Loucy (cell line): ENCODE data around the gene KLKB1.

ENCODE experiments used
- H2AFZ ChIP-seq: fragments of 200-600 bp; sonication (generic); 2 replicates; pipeline ENCODE4 v1.6.0; 2016; ENCODE audit warnings: antibody characterized with exemption, mild to moderate bottlenecking, low read length, moderate library complexity
- H3F3A ChIP-seq: fragments of 200-600 bp; 2 replicates; pipeline ENCODE4 v1.6.0; 2016; ENCODE audit warnings: antibody characterized with exemption, low read depth, mild to moderate bottlenecking
- H3K27me3 ChIP-seq: fragments of 200-600 bp; sonication (generic); 2 replicates; pipeline ENCODE4 v1.6.1; 2014; ENCODE audit warnings: low read length, mild to moderate bottlenecking; ENCODE audit not compliant: insufficient read depth, poor library complexity, severe bottlenecking
- H3K36me3 ChIP-seq: fragments of 200-600 bp; sonication (generic); 2 replicates; pipeline ENCODE4 v1.6.1; 2016; ENCODE audit warnings: low read length; ENCODE audit not compliant: insufficient read depth
- H3K4me1 ChIP-seq: fragments of 200-600 bp; sonication (generic); 2 replicates; pipeline ENCODE4 v1.5.1; 2014; ENCODE audit warnings: low read length, mild to moderate bottlenecking; ENCODE audit not compliant: insufficient read depth, poor library complexity, severe bottlenecking
- H3K4me2 ChIP-seq: fragments of 200-600 bp; sonication (generic); 2 replicates; pipeline ENCODE4 v1.6.0; 2014; ENCODE audit warnings: antibody characterized with exemption, low read length, low read depth, mild to moderate bottlenecking; ENCODE audit not compliant: poor library complexity, severe bottlenecking
- H3K4me3 ChIP-seq: fragments of 200-600 bp; sonication (generic); 2 replicates; pipeline ENCODE4 v1.5.1; 2014; ENCODE audit warnings: low read length, mild to moderate bottlenecking, mixed read lengths; ENCODE audit not compliant: poor library complexity, severe bottlenecking
- H3K79me2 ChIP-seq: fragments of 200-600 bp; sonication (generic); 2 replicates; pipeline ENCODE4 v1.6.1; 2014; ENCODE audit warnings: low read length; ENCODE audit not compliant: insufficient read depth
- H3K9ac ChIP-seq: fragments of 200-600 bp; sonication (generic); 2 replicates; pipeline ENCODE4 v1.6.0; 2014; ENCODE audit warnings: mild to moderate bottlenecking, low read depth, low read length, moderate library complexity; ENCODE audit not compliant: poor library complexity, severe bottlenecking
- H3K9me2 ChIP-seq: fragments of 200-600 bp; sonication (generic); replicated peaks from 2 replicates; pipeline ENCODE4 v1.6.1; 2016; ENCODE audit warnings: low read depth, low read length, mixed read lengths
- H3K9me3 ChIP-seq: fragments of 200-600 bp; sonication (generic); 2 replicates; pipeline ENCODE4 v1.6.1; 2014; ENCODE audit warnings: mild to moderate bottlenecking, antibody characterized with exemption, low read length, low read depth; ENCODE audit not compliant: insufficient read depth
- H4K20me1 ChIP-seq: fragments of 200-600 bp; sonication (generic); 2 replicates; pipeline ENCODE4 v1.6.0; 2014; ENCODE audit warnings: antibody characterized with exemption, low read length, mild to moderate bottlenecking; ENCODE audit not compliant: insufficient read depth, poor library complexity, severe bottlenecking
- EZH2phosphoT487 ChIP-seq: fragments of 200-600 bp; IDR thresholded peaks from 2 replicates; pipeline ENCODE4 v1.6.1; 2018; ENCODE audit warnings: antibody characterized with exemption, mild to moderate bottlenecking, moderate library complexity, borderline replicate concordance
- TF ChIP-seq, protein P1 (sequence below): fragments of 200-600 bp; sonication (generic); conservative IDR thresholded peaks from 2 replicates; pipeline ENCODE4 v1.5.1; 2014; ENCODE audit warnings: mild to moderate bottlenecking, antibody characterized with exemption, low read length

Gene KLKB1

DNA sequence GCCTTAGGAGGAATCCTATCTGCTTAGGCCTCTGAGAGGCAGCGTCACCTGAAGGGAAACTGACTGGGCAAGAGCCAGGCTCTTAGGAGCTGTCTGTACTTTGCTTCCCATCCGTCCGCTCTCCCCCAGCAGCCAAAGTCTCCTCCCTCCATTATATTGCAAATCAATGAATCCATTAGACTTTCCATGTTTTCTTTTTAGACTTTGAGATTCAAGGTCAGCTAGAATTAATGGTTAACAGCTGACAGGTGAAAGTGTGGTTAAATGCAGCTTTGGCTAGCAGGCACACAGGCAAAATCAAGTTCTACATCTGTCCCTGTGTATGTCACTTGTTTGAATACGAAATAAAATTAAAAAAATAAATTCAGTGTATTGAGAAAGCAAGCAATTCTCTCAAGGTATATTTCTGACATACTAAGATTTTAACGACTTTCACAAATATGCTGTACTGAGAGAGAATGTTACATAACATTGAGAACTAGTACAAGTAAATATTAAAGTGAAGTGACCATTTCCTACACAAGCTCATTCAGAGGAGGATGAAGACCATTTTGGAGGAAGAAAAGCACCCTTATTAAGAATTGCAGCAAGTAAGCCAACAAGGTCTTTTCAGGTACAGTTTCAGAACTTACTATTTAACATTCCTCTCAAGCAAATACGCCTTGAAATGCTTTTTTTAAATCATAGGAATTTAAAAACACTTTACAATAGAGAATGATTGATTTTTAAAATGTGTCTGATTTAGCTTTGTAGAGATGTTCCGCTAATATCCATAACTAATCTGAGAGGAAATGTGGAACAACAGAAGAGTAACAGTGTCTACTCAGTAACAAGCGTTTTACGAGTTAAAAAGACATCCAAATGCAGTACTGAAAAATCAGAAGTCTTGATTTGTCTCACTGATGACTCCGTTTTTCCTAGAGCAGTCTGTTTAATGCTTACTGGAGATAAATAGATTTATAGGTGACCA is 38.7 kb downstream of the KLKB1 start, which contains the start of gene F11:
Gene F11, plus strand, starts transcription at position 507 of the 970 bp plus-strand sequence. CDS start 948 bp downstream, outside the sequence.
- no peaks in the 10 kb centered on the region for H3F3A ChIP-seq
- no peaks in the 10 kb centered on the region for H3K9me2 ChIP-seq
- H3K9me3 ChIP-seq = no peaks in the 10 kb centered on the region; the same call in 1 of the 2 replicates
- no peak within 1 kb of the TSS for H3K4me3 ChIP-seq
- no peaks in the 10 kb centered on the region for H3K79me2 ChIP-seq
- no peaks in the 10 kb centered on the region for H4K20me1 ChIP-seq
- no peak within 1 kb of the TSS for H3K9ac ChIP-seq
- H3K4me2 ChIP-seq = no peak within 1 kb of the TSS
- no peaks in the 10 kb centered on the region for H3K36me3 ChIP-seq
- no peak within 1 kb of the TSS for H2AFZ ChIP-seq
- H3K27me3 ChIP-seq = no peaks in the 10 kb centered on the region
- TF ChIP-seq EZH2phosphoT487 = no peak
- TF ChIP-seq, protein P1, sequence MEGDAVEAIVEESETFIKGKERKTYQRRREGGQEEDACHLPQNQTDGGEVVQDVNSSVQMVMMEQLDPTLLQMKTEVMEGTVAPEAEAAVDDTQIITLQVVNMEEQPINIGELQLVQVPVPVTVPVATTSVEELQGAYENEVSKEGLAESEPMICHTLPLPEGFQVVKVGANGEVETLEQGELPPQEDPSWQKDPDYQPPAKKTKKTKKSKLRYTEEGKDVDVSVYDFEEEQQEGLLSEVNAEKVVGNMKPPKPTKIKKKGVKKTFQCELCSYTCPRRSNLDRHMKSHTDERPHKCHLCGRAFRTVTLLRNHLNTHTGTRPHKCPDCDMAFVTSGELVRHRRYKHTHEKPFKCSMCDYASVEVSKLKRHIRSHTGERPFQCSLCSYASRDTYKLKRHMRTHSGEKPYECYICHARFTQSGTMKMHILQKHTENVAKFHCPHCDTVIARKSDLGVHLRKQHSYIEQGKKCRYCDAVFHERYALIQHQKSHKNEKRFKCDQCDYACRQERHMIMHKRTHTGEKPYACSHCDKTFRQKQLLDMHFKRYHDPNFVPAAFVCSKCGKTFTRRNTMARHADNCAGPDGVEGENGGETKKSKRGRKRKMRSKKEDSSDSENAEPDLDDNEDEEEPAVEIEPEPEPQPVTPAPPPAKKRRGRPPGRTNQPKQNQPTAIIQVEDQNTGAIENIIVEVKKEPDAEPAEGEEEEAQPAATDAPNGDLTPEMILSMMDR = no peak
- H3K4me1 ChIP-seq = no peaks in the 10 kb centered on the region

DNA sequence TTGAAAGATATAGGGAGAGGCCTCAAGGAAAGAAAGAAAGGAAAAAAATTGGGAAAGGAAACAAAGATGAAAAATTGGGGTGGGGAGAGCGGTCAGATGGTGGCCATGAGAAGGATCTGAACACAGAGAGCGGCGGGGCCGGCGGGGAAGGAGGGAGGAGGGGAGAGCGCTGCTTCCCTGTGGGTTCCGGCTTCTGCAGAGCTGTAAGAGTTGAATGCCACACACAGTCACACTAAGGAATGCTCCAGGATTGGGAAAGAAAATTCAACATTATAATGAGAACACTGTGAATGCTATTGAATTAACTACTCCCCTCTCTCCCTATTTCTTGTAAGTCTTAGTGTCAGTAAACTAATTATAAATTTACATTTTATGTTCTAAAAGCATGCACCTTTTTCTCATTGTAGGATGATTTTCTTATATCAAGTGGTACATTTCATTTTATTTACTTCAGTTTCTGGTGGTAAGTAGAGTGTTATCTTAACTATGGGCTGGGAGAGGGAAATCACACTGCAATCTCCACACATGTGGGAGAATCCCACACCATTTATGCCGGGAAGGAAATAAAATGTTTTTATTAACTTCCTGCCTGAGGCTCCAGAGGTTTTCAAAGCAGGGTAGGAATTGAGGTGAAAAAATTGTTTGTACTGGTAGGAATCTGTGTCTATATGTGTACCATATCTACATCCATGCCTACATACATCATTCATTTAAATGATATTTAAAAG is 39.6 kb downstream of the KLKB1 start:
- no peaks in the 10 kb centered on the region for H3K9me2 ChIP-seq
- TF ChIP-seq, protein P1 = no peak
- no peak for TF ChIP-seq EZH2phosphoT487
- H4K20me1 ChIP-seq = no peaks in the 10 kb centered on the region

DNA sequence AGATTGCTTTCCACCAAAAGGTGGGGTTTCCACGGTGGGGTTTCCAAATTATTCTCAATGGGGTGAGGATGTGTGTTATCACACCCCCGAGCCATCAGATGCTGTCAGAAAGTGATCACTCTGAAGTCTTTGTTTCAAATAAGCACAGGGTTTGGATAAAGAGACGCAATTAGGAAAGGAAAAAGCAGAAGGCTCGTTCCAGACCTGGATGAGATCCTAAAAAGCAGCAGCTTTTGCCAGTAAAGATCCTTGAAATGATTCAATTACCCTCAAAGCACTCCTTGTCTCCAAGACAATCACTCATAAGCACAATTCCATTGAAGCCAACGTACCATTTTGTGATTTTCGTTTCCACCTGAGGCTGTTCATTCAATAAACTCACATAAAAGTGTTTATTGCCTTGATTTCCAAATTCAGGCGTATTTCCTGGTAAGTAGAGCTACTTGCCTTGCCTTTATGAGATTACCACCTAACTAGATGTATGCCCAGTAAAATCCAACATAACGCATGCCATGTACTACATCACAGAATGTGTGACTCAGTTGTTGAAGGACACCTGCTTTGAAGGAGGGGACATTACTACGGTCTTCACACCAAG is 43.9 kb downstream of the KLKB1 start:
- Histone ChIP-seq H3F3A (no peaks in the 10 kb centered on the region), H2AFZ (no peak overlapping the region), H3K4me3 (no peak overlapping the region)

More for the DNA sequence above, 39.6 kb downstream of the KLKB1 start:
- H3K4me2 ChIP-seq = no peak overlapping the region
- no peak overlapping the region for H3K4me3 ChIP-seq
- no peaks in the 10 kb centered on the region for H3K79me2 ChIP-seq
- H3K9me3 ChIP-seq = no peaks in the 10 kb centered on the region; the same call in 1 of the 2 replicates
- H3K27me3 ChIP-seq = no peaks in the 10 kb centered on the region
- no peak overlapping the region for H2AFZ ChIP-seq
- H3K36me3 ChIP-seq = no peaks in the 10 kb centered on the region
- H3F3A ChIP-seq = no peaks in the 10 kb centered on the region
- no peak overlapping the region for H3K9ac ChIP-seq
- H3K4me1 ChIP-seq = no peaks in the 10 kb centered on the region

More for the DNA sequence above, 43.9 kb downstream of the KLKB1 start:
- H3K4me2 ChIP-seq = no peak overlapping the region
- TF ChIP-seq EZH2phosphoT487 = no peak
- H3K9ac ChIP-seq = no peak overlapping the region
- no peaks in the 10 kb centered on the region for H3K79me2 ChIP-seq
- no peaks in the 10 kb centered on the region for H3K4me1 ChIP-seq
- H3K36me3 ChIP-seq = no peaks in the 10 kb centered on the region
- no peaks in the 10 kb centered on the region for H4K20me1 ChIP-seq
- no peaks in the 10 kb centered on the region for H3K9me3 ChIP-seq
- H3K27me3 ChIP-seq = no peaks in the 10 kb centered on the region
- no peaks in the 10 kb centered on the region for H3K9me2 ChIP-seq
